Mucosa of descending colon (tissue), 3 donors: ENCODE results near the gene CCDC24. TPM values are rescaled to one million over a fixed set of nuclear protein-coding genes. Genes with fewer than 3 reads are reported as not detected.

Experiments used
- ATAC-seq: fragments of 200-7000 bp; cut with Tn5 transposase; one replicate; pipeline ENCODE4 v1.9.1; 2020; ENCODE audit warnings: mild to moderate bottlenecking, moderate library complexity
- DNase-seq, 3 donors: peaks; one replicate each; pipeline ENCODE4 v3.0.0-alpha.2; 2020
- H3K36me3 ChIP-seq: fragments of 200-600 bp; one replicate; pipeline ENCODE4 v1.8.0; 2021; ENCODE audit warnings: low read depth, mild to moderate bottlenecking
- H3K4me1 ChIP-seq: fragments of 200-600 bp; one replicate; pipeline ENCODE4 v1.8.0; 2021; ENCODE audit warnings: low read depth, mild to moderate bottlenecking
- H3K4me3 ChIP-seq: fragments of 200-600 bp; one replicate; pipeline ENCODE4 v1.8.0; 2021; ENCODE audit warnings: mild to moderate bottlenecking
- H3K9me3 ChIP-seq: fragments of 200-600 bp; one replicate; pipeline ENCODE4 v1.8.0; 2021; ENCODE audit warnings: mild to moderate bottlenecking
- CTCF ChIP-seq: fragments of 200-600 bp; IDR thresholded peaks from one replicate; pipeline ENCODE4 v1.8.0; 2022; ENCODE audit warnings: antibody characterized with exemption, mild to moderate bottlenecking
- intact Hi-C, 2 donors: fragments of 100-400 bp; cut with DNase I in 1 of 2; cut with micrococcal nuclease in 1 of 2; formaldehyde crosslinking; loops; one replicate each; pipeline versions ENCODE4 v1.11.0 to v1.11.1; 2022; cut with DNase I, micrococcal nuclease
- total RNA-seq, 3 donors: library from RNA; stranded (reverse); fragmentation: NEBNext Ultra II Directional in 2 of 3; extraction: Animal tissue kit (Norgen Biotek cat#: 25700) in 2 of 3; gene quantifications; one replicate each; pipeline versions ENCODE4 v1.2.1 to v1.2.4, GENCODE V29; 2021 to 2023
- donor health status: DM: no; HTN: no; CAD: no; lungs with moderate emphysema.
- donor health status: DM: no; HTN: no; CAD: no.
- donor health status: DM: no; HTN: yes; CAD: no.

Gene CCDC24
- total RNA-seq, 3 donors from 2014 or later: 13.4 to 19.6 (median 16.9) TPM

- Histone ChIP-seq H3K36me3 (no peaks in the 10 kb centered on the region), H3K9me3 (no peaks in the 10 kb centered on the region), H3K4me3 (no peak overlapping the region), H3K4me1 (peaks cover 32% of the 10 kb centered on the region)
- intact Hi-C loops: no loop called here
- ATAC-seq: peak; percentile 88
- DNase-seq: peak in 1 of 3 donors; percentile 63
- TF ChIP-seq CTCF: no peak
These were observed 23.1 kb downstream of the CCDC24 start for GRCh38 chr1:44014365-44015104.

- Histone ChIP-seq H3K36me3 (no peaks in the 10 kb centered on the region), H3K9me3 (no peaks in the 10 kb centered on the region), H3K4me3 (no peak overlapping the region), H3K4me1 (peaks cover 32% of the 10 kb centered on the region)
- intact Hi-C loops: no loop called here
- ATAC-seq (peak; percentile 36), DNase-seq (peak in 1 of 3 donors; percentile 36)
- TF ChIP-seq CTCF: no peak
These were observed 23.8 kb downstream of the CCDC24 start for GRCh38 chr1:44015206-44015605.

GRCh38 chr1:44016041-44016889 is 24.9 kb downstream of the CCDC24 start:
- DNase-seq (peak in 1 of 3 donors; percentile 34), ATAC-seq (no peak)
- no peak for TF ChIP-seq CTCF
- Histone ChIP-seq H3K4me3 (no peak overlapping the region), H3K4me1 (peaks cover 30% of the 10 kb centered on the region), H3K9me3 (no peaks in the 10 kb centered on the region), H3K36me3 (no peaks in the 10 kb centered on the region)
- intact Hi-C loops: no loop called here

GRCh38 chr1:44016890-44017400 is 25.5 kb downstream of the CCDC24 start:
- no peaks in the 10 kb centered on the region for H3K9me3 ChIP-seq
- TF ChIP-seq CTCF: no peak
- intact Hi-C loops: no loop called here
- ATAC-seq (no peak), DNase-seq (no peak)
- peaks cover 24% of the 10 kb centered on the region for H3K4me1 ChIP-seq
- no peaks in the 10 kb centered on the region for H3K36me3 ChIP-seq
- H3K4me3 ChIP-seq: no peak overlapping the region

- TF ChIP-seq CTCF: no peak
- no peaks in the 10 kb centered on the region for H3K9me3 ChIP-seq
- H3K36me3 ChIP-seq: no peaks in the 10 kb centered on the region
- peaks cover 3% of the 10 kb centered on the region for H3K4me1 ChIP-seq
- intact Hi-C loops: no loop called here
- no peak overlapping the region for H3K4me3 ChIP-seq
- ATAC-seq (no peak), DNase-seq (no peak)
These were observed 28.1 kb downstream of the CCDC24 start for GRCh38 chr1:44019466-44019948.
